IMR-90 (cell line): ENCODE results near the gene FNBP1.
"Not testable (repeated sequence)": the region's sequence is repeated elsewhere in the genome, so short reads cannot be mapped to it uniquely, and the experiment has no call there.

ENCODE experiments used
- BHLHE40 ChIP-seq: fragments of 150-350 bp; IDR thresholded peaks from 2 replicates; pipeline ENCODE4 v1.6.1; 2016; ENCODE audit warnings: mild to moderate bottlenecking, low read depth, low read length
- CTCF ChIP-seq: conservative IDR thresholded peaks from 2 replicates; pipeline ENCODE4 v1.5.1; 2012; ENCODE audit warnings: mild to moderate bottlenecking, low read depth, low read length, improper control_type of control experiment
- ELK1 ChIP-seq: fragments of 150-350 bp; IDR thresholded peaks from 2 replicates; pipeline ENCODE4 v1.6.1; 2016; ENCODE audit warnings: low read depth, mild to moderate bottlenecking, low read length, moderate library complexity, borderline replicate concordance
- FOS ChIP-seq: fragments of 150-350 bp; IDR thresholded peaks from 2 replicates; pipeline ENCODE4 v1.6.1; 2016; ENCODE audit warnings: low read depth, low read length
- MAFK ChIP-seq: IDR thresholded peaks from 2 replicates; pipeline ENCODE4 v1.6.1; 2012; ENCODE audit warnings: low read depth, low read length, improper control_type of control experiment
- MAZ ChIP-seq: IDR thresholded peaks from 2 replicates; pipeline ENCODE4 v1.6.1; 2012; ENCODE audit warnings: low read depth, mild to moderate bottlenecking, low read length, improper control_type of control experiment, moderate library complexity, borderline replicate concordance
- MXI1 ChIP-seq: IDR thresholded peaks from 2 replicates; pipeline ENCODE4 v1.6.1; 2012; ENCODE audit warnings: low read depth, mild to moderate bottlenecking, low read length, moderate library complexity, borderline replicate concordance
- POLR2A ChIP-seq: IDR thresholded peaks from 2 replicates; pipeline ENCODE4 v1.6.1; 2012; ENCODE audit warnings: mild to moderate bottlenecking, low read depth, low read length
- RAD21 ChIP-seq: IDR thresholded peaks from 2 replicates; pipeline ENCODE4 v1.6.1; 2012; ENCODE audit warnings: low read length, improper control_type of control experiment
- RCOR1 ChIP-seq: IDR thresholded peaks from 2 replicates; pipeline ENCODE4 v1.6.1; 2012; ENCODE audit warnings: mild to moderate bottlenecking, low read length, improper control_type of control experiment; ENCODE audit not compliant: insufficient replicate concordance
- RFX5 ChIP-seq: IDR thresholded peaks from 2 replicates; pipeline ENCODE4 v1.8.0; 2012; ENCODE audit warnings: low read depth, mild to moderate bottlenecking, low read length, moderate library complexity
- SMC3 ChIP-seq: fragments of 150-350 bp; IDR thresholded peaks from 2 replicates; pipeline ENCODE4 v1.6.1; 2016; ENCODE audit warnings: low read depth, mild to moderate bottlenecking, antibody characterized with exemption, low read length, moderate library complexity

GRCh38 chr9:130017510-130017909 is 25.5 kb downstream of the FNBP1 start:
- TF ChIP-seq CTCF, BHLHE40, MXI1, POLR2A, MAFK, ELK1, MAZ, SMC3, RAD21, FOS, RFX5, RCOR1: not testable (repeated sequence)
